Measurements from ENCODE around the gene MARCO.
"Not testable (repeated sequence)": the region's sequence is repeated elsewhere in the genome, so short reads cannot be mapped to it uniquely, and the experiment has no call there.

Gene MARCO

DNA sequence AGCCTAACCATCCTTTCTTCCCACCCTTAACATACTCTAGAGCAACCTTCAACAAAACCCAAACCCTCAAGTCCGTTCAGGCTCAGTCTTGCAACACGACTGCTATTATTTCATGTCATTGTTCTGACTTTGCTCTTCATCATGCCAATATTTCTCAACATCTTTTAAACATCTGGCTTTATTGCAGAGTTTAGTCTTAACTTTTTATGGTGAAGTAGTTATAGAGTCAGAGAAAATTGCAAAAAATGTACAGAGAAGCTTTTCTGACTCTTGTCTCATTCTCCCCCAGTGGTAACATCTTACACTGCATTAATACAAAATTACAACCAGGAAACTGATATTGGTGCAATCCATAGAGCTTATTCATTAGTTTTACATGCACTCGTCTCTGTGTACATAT, 3.9 kb downstream of the MARCO start:
- Histone ChIP-seq H3K79me1 (ENCODE audit: low read depth, low read length) (no peaks in the 10 kb centered on the region), H3K23ac (ENCODE audit: low read depth, low read length, poor library complexity) (no peak overlapping the region), H3K36me3 (replicated peaks in 1 of 2; ENCODE audit: control insufficient read depth in 2 of 2, insufficient read depth in 2 of 2, low read length in 2 of 2) (no peaks in the 10 kb centered on the region), H3K4me2 (ENCODE audit: insufficient read depth, low read length, poor library complexity, severe bottlenecking) (no peak overlapping the region), H3K14ac (ENCODE audit: low read length) (no peak overlapping the region), H2BK120ac (ENCODE audit: low read depth, low read length) (no peak overlapping the region), H3K9me3 (replicated peaks in 1 of 2; ENCODE audit: control insufficient read depth in 2 of 2, insufficient read depth in 1 of 2, low read depth in 1 of 2, low read length in 2 of 2) (no peaks in the 10 kb centered on the region), H3K4me1 (ENCODE audit: control insufficient read depth in 2 of 2, insufficient read depth in 1 of 2, low read depth in 1 of 2, low read length in 2 of 2) (no peaks in the 10 kb centered on the region), H3K4me3 (ENCODE audit: low read length in 2 of 2) (no peak overlapping the region), H4K8ac (ENCODE audit: low read depth, low read length) (no peak overlapping the region), H2BK12ac (ENCODE audit: low read length) (no peak overlapping the region), H3K9ac (ENCODE audit: low read depth, low read length, poor library complexity) (no peak overlapping the region), H2BK15ac (ENCODE audit: low read length) (no peak overlapping the region), H3K18ac (ENCODE audit: low read length) (no peak overlapping the region), H2AFZ (ENCODE audit: low read length) (no peak overlapping the region), H4K91ac (ENCODE audit: low read depth, low read length, poor library complexity) (no peak overlapping the region), H3K27ac (replicated peaks; ENCODE audit: low read length) (no peak overlapping the region), H2BK5ac (ENCODE audit: low read length) (no peak overlapping the region), H3K4ac (ENCODE audit: low read length) (no peak overlapping the region), H2AK5ac (ENCODE audit: low read depth, low read length) (no peak overlapping the region), H3K27me3 (ENCODE audit: control insufficient read depth in 3 of 3, insufficient read depth in 3 of 3, low read depth in 1 of 3, low read length in 3 of 3) (no peaks in the 10 kb centered on the region)
- WGBS, 2 donors (ENCODE audit: extremely low coverage in 2 of 2, insufficient read length in 2 of 2, insufficient replicate concordance in 1 of 2), result no CpG with 5 or more reads among the region's 3 CpGs
- DNase-seq (ENCODE audit: low spot score), result no peak

- H3K9me3 ChIP-seq (replicated peaks in 1 of 2; ENCODE audit: control insufficient read depth in 2 of 2, insufficient read depth in 1 of 2, low read depth in 1 of 2, low read length in 2 of 2); H3K4me2 ChIP-seq (ENCODE audit: insufficient read depth, low read length, poor library complexity, severe bottlenecking); H3K14ac ChIP-seq (ENCODE audit: low read length); H2AK5ac ChIP-seq (ENCODE audit: low read depth, low read length); H3K9ac ChIP-seq (ENCODE audit: low read depth, low read length, poor library complexity); H2BK15ac ChIP-seq (ENCODE audit: low read length); H3K23ac ChIP-seq (ENCODE audit: low read depth, low read length, poor library complexity); H2BK12ac ChIP-seq (ENCODE audit: low read length); H4K91ac ChIP-seq (ENCODE audit: low read depth, low read length, poor library complexity); H3K4me1 ChIP-seq (ENCODE audit: control insufficient read depth in 2 of 2, insufficient read depth in 1 of 2, low read depth in 1 of 2, low read length in 2 of 2); H3K27ac ChIP-seq (replicated peaks; ENCODE audit: low read length); H3K36me3 ChIP-seq (replicated peaks in 1 of 2; ENCODE audit: control insufficient read depth in 2 of 2, insufficient read depth in 2 of 2, low read length in 2 of 2); H3K18ac ChIP-seq (ENCODE audit: low read length); H2BK120ac ChIP-seq (ENCODE audit: low read depth, low read length); H3K27me3 ChIP-seq (ENCODE audit: control insufficient read depth in 3 of 3, insufficient read depth in 3 of 3, low read depth in 1 of 3, low read length in 3 of 3); H3K79me1 ChIP-seq (ENCODE audit: low read depth, low read length); H2AFZ ChIP-seq (ENCODE audit: low read length); H3K4ac ChIP-seq (ENCODE audit: low read length); DNase-seq (ENCODE audit: low spot score); H4K8ac ChIP-seq (ENCODE audit: low read depth, low read length); H2BK5ac ChIP-seq (ENCODE audit: low read length); H3K4me3 ChIP-seq (ENCODE audit: low read length in 2 of 2): not testable (repeated sequence)
- WGBS, 2 donors (ENCODE audit: extremely low coverage in 2 of 2, insufficient read length in 2 of 2, insufficient replicate concordance in 1 of 2), result no CpG with 5 or more reads among the region's 3 CpGs
Observed at GRCh38 chr2:118948266-118948665, 6.3 kb downstream of the MARCO start.

- no peak for DNase-seq (ENCODE audit: low spot score)
- WGBS, 2 donors (ENCODE audit: extremely low coverage in 2 of 2, insufficient read length in 2 of 2, insufficient replicate concordance in 1 of 2), result no CpG with 5 or more reads among the region's 8 CpGs
Observed at GRCh38 chr2:118954297-118955060, 12.5 kb downstream of the MARCO start.

DNA sequence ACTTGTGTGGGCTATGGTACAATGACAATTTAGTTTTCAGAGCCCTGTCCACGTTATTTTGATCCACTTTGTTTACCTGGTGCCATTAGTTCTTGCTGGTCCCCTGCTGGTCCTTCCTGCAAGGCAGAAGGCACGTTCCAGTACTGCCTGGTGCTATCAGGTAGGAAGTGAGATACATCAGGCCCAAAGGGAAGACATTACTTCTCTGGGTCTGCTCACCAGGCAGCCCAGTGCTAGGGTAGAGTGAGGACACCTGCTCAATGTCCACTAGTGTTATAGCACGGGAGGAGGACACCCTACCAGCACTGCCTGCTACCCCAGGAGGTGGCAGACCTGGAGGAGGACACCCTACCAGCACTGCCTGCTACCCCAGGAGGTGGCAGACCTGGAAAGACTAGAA, 23.7 kb downstream of the MARCO start:
- WGBS, 2 donors (ENCODE audit: extremely low coverage in 2 of 2, insufficient read length in 2 of 2, insufficient replicate concordance in 1 of 2), result no CpG with 5 or more reads among the region's 3 CpGs
- H3K9ac ChIP-seq (ENCODE audit: low read depth, low read length, poor library complexity), result peak overlapping the region; percentile 12
- no peak overlapping the region for H2AFZ ChIP-seq (ENCODE audit: low read length)
- H2BK15ac ChIP-seq (ENCODE audit: low read length), result no peak overlapping the region
- peaks cover 0 to 2% of the 10 kb centered on the region in 2 donors for H3K9me3 ChIP-seq (replicated peaks in 1 of 2; ENCODE audit: control insufficient read depth in 2 of 2, insufficient read depth in 1 of 2, low read depth in 1 of 2, low read length in 2 of 2)
- no peak overlapping the region for H3K4me3 ChIP-seq (ENCODE audit: low read length in 2 of 2)
- DNase-seq (ENCODE audit: low spot score), result no peak
- peak overlapping the region; percentile 28 for H3K14ac ChIP-seq (ENCODE audit: low read length)
- no peak overlapping the region for H4K8ac ChIP-seq (ENCODE audit: low read depth, low read length)
- no peak overlapping the region for H2BK120ac ChIP-seq (ENCODE audit: low read depth, low read length)
- no peaks in the 10 kb centered on the region for H3K27me3 ChIP-seq (ENCODE audit: control insufficient read depth in 3 of 3, insufficient read depth in 3 of 3, low read depth in 1 of 3, low read length in 3 of 3)
- no peak overlapping the region for H3K27ac ChIP-seq (replicated peaks; ENCODE audit: low read length)
- H3K18ac ChIP-seq (ENCODE audit: low read length), result no peak overlapping the region
- H3K4ac ChIP-seq (ENCODE audit: low read length), result no peak overlapping the region
- H2AK5ac ChIP-seq (ENCODE audit: low read depth, low read length), result no peak overlapping the region
- H3K4me2 ChIP-seq (ENCODE audit: insufficient read depth, low read length, poor library complexity, severe bottlenecking), result no peak overlapping the region
- no peak overlapping the region for H2BK5ac ChIP-seq (ENCODE audit: low read length)
- no peaks in the 10 kb centered on the region for H3K79me1 ChIP-seq (ENCODE audit: low read depth, low read length)
- no peaks in the 10 kb centered on the region for H3K36me3 ChIP-seq (replicated peaks in 1 of 2; ENCODE audit: control insufficient read depth in 2 of 2, insufficient read depth in 2 of 2, low read length in 2 of 2)
- H4K91ac ChIP-seq (ENCODE audit: low read depth, low read length, poor library complexity), result no peak overlapping the region
- no peak overlapping the region for H3K23ac ChIP-seq (ENCODE audit: low read depth, low read length, poor library complexity)
- H3K4me1 ChIP-seq (ENCODE audit: control insufficient read depth in 2 of 2, insufficient read depth in 1 of 2, low read depth in 1 of 2, low read length in 2 of 2), result no peaks in the 10 kb centered on the region
- H2BK12ac ChIP-seq (ENCODE audit: low read length), result no peak overlapping the region

More at GRCh38 chr2:118954297-118955060, 12.5 kb downstream of the MARCO start:
- Histone ChIP-seq H2BK12ac (ENCODE audit: low read length) (no peak overlapping the region), H3K9me3 (replicated peaks in 1 of 2; ENCODE audit: control insufficient read depth in 2 of 2, insufficient read depth in 1 of 2, low read depth in 1 of 2, low read length in 2 of 2) (no peaks in the 10 kb centered on the region), H4K91ac (ENCODE audit: low read depth, low read length, poor library complexity) (no peak overlapping the region), H4K8ac (ENCODE audit: low read depth, low read length) (no peak overlapping the region), H3K23ac (ENCODE audit: low read depth, low read length, poor library complexity) (no peak overlapping the region), H2AFZ (ENCODE audit: low read length) (no peak overlapping the region), H3K4me1 (ENCODE audit: control insufficient read depth in 2 of 2, insufficient read depth in 1 of 2, low read depth in 1 of 2, low read length in 2 of 2) (no peaks in the 10 kb centered on the region), H2BK5ac (ENCODE audit: low read length) (no peak overlapping the region), H2BK120ac (ENCODE audit: low read depth, low read length) (no peak overlapping the region), H3K4me2 (ENCODE audit: insufficient read depth, low read length, poor library complexity, severe bottlenecking) (no peak overlapping the region), H3K36me3 (replicated peaks in 1 of 2; ENCODE audit: control insufficient read depth in 2 of 2, insufficient read depth in 2 of 2, low read length in 2 of 2) (no peaks in the 10 kb centered on the region), H3K18ac (ENCODE audit: low read length) (no peak overlapping the region), H3K79me1 (ENCODE audit: low read depth, low read length) (no peaks in the 10 kb centered on the region), H3K4me3 (ENCODE audit: low read length in 2 of 2) (no peak overlapping the region), H3K9ac (ENCODE audit: low read depth, low read length, poor library complexity) (no peak overlapping the region), H3K27ac (replicated peaks; ENCODE audit: low read length) (no peak overlapping the region), H3K14ac (ENCODE audit: low read length) (no peak overlapping the region), H2AK5ac (ENCODE audit: low read depth, low read length) (no peak overlapping the region), H2BK15ac (ENCODE audit: low read length) (no peak overlapping the region), H3K4ac (ENCODE audit: low read length) (no peak overlapping the region), H3K27me3 (ENCODE audit: control insufficient read depth in 3 of 3, insufficient read depth in 3 of 3, low read depth in 1 of 3, low read length in 3 of 3) (no peaks in the 10 kb centered on the region)

All from neuronal stem cell (in vitro differentiated cells).